22Rv1 (cell line): Measurements from ENCODE around the gene MAP2K6.

Source experiments
- H3K27ac ChIP-seq: fragments of 450-650 bp; 2 replicates; pipeline ENCODE4 v1.5.1; 2017
- ZFX ChIP-seq: fragments of 450-650 bp; IDR thresholded peaks from 2 replicates; pipeline ENCODE4 v1.6.1; 2017; ENCODE audit warnings: antibody characterized with exemption, borderline replicate concordance
- TF ChIP-seq, protein P1 (sequence below): fragments of 450-650 bp; IDR thresholded peaks from 2 replicates; pipeline ENCODE4 v1.5.1; 2017; ENCODE audit warnings: mild to moderate bottlenecking

MAP2K6 gene

DNA sequence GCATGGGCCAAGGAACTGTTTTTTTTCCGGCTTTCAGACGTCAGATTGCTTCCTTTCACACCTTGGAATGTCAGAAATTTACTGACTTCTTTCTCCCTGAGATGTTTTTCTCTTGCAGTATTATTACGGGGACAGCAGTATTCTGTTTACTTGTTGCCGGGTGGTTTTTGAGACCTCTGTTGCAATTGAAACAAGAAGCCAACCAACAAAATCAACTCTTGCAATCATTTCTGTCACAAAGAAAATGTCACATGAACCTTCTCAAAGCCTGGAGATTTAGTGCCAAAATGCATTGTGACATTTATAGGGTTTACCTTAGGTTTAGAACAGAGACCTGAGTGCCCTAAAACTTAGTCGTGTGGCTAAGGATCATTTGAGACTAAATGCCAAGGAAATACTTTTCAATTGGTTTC lies 174.3 kb downstream of the MAP2K6 start:
- no peak overlapping the region for H3K27ac ChIP-seq

DNA sequence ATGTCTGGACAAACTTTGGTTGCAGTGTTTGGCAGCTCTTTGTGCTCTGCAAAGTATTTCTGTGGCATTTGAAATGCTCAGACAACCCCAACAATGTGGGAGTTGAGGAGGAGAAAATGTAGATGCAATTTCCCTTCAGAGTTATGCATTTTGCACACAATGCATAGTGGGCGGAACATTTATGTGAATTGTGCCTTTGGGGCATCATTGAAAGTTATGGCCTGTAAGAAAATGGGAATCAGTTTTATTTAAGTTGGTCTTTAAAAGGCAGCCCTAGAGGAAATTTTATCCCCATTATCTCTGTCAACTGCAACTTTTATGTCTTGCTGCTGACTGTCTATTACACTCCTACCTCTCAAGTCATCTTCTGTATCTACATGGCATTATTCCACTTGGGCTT lies 176.2 kb downstream of the MAP2K6 start:
- TF ChIP-seq, protein P1, sequence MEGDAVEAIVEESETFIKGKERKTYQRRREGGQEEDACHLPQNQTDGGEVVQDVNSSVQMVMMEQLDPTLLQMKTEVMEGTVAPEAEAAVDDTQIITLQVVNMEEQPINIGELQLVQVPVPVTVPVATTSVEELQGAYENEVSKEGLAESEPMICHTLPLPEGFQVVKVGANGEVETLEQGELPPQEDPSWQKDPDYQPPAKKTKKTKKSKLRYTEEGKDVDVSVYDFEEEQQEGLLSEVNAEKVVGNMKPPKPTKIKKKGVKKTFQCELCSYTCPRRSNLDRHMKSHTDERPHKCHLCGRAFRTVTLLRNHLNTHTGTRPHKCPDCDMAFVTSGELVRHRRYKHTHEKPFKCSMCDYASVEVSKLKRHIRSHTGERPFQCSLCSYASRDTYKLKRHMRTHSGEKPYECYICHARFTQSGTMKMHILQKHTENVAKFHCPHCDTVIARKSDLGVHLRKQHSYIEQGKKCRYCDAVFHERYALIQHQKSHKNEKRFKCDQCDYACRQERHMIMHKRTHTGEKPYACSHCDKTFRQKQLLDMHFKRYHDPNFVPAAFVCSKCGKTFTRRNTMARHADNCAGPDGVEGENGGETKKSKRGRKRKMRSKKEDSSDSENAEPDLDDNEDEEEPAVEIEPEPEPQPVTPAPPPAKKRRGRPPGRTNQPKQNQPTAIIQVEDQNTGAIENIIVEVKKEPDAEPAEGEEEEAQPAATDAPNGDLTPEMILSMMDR, result no peak
- TF ChIP-seq ZFX, result no peak
- no peak overlapping the region for H3K27ac ChIP-seq

More for the DNA sequence above, 174.3 kb downstream of the MAP2K6 start:
- no peak for TF ChIP-seq ZFX
- TF ChIP-seq, protein P1, result no peak

DNA sequence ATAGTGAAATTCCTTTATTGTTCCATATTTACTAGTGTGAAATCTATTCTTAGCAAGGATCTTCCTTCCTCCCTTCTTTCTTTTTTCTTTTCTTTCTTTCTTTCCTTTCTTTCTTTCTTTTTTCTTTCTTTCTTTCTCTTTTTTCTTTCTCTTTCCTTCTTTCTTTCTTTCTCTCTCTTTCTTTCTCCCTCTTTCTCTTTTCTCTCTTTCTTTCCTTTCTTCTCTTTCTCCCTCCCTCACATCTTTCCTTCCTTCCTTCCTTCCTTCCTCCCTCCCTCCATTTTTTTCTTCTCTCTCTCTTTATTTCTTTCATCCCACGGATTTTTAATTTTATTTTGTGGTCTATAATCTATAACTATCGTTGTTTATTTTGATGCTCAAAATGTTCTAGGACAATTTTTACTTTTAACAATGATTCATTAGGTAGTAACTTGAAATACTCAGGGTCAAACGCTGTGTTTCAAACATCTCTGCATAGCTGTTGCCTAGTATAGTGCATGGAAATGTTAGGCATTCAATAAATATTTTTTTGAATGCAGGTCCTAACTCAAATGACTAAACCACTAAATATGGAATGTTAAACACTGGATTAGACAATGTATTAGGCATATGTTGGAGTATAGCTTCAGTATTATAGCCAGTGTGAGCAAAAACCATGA lies 178.3 kb downstream of the MAP2K6 start:
- no peak overlapping the region for H3K27ac ChIP-seq
- TF ChIP-seq ZFX, result no peak
- TF ChIP-seq, protein P1, result no peak

DNA sequence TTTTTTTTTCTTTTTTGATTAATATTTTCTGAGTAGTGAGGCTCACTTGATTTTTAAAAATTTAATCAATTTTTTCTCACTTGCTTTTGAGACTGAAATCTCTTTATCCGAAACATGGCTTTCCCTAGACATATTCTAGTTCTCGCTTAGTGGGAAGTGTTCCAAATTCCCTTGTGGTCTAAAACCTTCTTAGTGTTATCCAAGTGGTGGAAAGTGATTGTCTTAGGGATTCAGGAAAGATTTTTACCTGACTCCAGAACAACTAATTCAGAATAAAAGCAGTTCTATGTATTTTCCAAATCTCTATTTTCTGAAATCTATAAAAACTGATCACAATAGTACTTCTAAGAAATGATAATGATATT lies 178.8 kb downstream of the MAP2K6 start:
- no peak overlapping the region for H3K27ac ChIP-seq
- TF ChIP-seq, protein P1, result no peak
- no peak for TF ChIP-seq ZFX

DNA sequence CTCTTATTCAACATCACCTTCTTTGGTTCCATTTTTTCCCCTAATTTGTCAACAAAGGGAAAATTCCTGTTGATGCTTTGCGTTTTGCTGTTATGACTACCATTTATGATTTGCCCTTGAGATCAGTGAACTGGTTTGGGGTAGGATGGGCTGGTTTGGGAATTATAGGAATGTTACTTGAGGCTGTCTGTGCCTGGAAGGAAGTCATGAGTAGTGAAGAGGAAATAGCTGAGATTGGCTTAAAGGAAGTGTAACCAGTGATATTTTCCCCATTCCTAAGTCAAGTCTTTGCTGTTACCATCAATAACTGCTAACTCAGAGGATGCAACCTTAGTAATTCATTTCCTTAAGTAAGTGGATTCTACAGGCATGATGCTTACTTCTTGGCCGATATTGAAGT lies 179.2 kb downstream of the MAP2K6 start:
- H3K27ac ChIP-seq, result no peak overlapping the region
- TF ChIP-seq, protein P1, result no peak
- no peak for TF ChIP-seq ZFX

DNA sequence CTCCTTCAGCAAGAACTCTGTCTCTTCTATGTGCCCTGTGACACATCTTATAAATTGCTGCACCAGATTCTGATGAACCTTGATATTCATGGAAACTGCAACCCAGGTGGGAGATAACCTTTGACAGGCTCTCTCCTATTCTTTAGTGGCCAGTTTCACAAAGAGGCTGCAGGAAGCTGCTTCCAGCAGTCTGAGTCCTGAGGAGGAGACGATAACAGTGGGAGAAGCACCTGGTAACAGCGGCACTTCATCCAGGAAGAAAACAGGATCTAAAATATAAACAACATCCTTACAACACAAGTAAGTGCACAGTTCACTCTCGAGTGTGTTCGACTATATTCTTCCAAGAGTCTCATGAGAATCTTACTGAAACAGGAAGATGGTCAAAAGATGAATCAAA lies 180.1 kb downstream of the MAP2K6 start:
- no peak overlapping the region for H3K27ac ChIP-seq
- TF ChIP-seq, protein P1, result no peak
- TF ChIP-seq ZFX, result no peak

DNA sequence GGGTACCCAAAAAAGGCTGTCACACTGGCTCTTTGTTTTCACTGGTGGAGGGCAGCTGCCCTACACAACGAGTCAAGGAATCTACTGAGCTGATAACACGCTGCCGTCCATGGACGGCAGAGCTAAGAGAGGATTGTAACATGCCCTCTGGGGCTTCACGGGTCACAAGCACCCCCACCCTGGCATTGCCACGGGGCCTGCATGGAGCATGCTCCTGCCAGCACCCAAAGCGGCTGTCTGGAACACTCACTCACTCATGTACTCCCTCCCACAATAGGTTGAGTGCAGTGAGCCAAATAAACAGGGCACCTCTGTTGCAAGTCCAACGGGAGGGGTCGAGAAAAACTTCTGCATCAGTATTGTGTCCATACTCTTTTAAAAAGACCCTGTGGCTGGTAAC lies 181.6 kb downstream of the MAP2K6 start:
- H3K27ac ChIP-seq, result no peak overlapping the region
- TF ChIP-seq, protein P1, result no peak
- TF ChIP-seq ZFX, result no peak
